ENCODE measurements around the gene APOBEC4. TPM values are rescaled to one million over a fixed set of nuclear protein-coding genes. Genes with fewer than 3 reads are reported as not detected.

APOBEC4 gene
- total and polyA plus RNA-seq, 9 of the 15 experiments (the other 6 are each of a cell fraction or from before 2014, with no cell fraction given) = not detected

DNA sequence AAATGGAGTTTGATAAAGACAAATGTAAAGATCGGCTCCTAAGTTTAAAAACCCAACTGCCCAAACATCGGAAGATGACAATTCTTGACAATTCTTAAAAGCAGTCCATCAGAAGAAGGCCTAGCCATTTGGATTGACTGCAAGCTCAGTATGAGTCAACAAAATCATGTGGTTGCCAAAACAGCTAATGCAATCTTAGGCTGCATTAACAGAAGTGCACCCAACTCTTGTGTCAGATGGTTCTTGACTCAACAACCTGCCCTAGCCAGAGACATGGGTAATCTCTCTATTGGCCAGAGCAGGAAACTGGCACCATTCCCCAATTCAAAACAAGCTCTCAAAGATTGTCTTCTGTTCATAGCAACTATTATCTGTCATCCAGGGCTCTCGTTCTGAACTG is 53.0 kb downstream of the APOBEC4 start (continued):
- no peak for TF ChIP-seq ZNF644 (tag; IDR thresholded peaks at IDR 0.05; ENCODE audit: low read depth)
- peak; percentile 26; the same call in 1 of the 2 replicates for TF ChIP-seq JUND (IDR thresholded peaks at IDR 0.05; ENCODE audit: borderline replicate concordance, low read depth, low read length)
- 0 out of 3 replicates have a peak, but pooled peaks have one; percentile 18 for TF ChIP-seq JUND (tag; IDR thresholded peaks at IDR 0.05; ENCODE audit: borderline replicate concordance, low read depth, low read length)
- TF ChIP-seq SMAD1 (IDR thresholded peaks at IDR 0.05; ENCODE audit: low read depth, low read length, partially characterized antibody) = no peak
- TF ChIP-seq HCFC1 (IDR thresholded peaks at IDR 0.05; ENCODE audit: low read depth, low read length) = no peak
- TF ChIP-seq, protein P1, sequence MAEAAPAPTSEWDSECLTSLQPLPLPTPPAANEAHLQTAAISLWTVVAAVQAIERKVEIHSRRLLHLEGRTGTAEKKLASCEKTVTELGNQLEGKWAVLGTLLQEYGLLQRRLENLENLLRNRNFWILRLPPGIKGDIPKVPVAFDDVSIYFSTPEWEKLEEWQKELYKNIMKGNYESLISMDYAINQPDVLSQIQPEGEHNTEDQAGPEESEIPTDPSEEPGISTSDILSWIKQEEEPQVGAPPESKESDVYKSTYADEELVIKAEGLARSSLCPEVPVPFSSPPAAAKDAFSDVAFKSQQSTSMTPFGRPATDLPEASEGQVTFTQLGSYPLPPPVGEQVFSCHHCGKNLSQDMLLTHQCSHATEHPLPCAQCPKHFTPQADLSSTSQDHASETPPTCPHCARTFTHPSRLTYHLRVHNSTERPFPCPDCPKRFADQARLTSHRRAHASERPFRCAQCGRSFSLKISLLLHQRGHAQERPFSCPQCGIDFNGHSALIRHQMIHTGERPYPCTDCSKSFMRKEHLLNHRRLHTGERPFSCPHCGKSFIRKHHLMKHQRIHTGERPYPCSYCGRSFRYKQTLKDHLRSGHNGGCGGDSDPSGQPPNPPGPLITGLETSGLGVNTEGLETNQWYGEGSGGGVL (CRISPR knock-in tag; IDR thresholded peaks at IDR 0.05) = no peak
- TF ChIP-seq ETV5 (CRISPR knock-in tag; IDR thresholded peaks at IDR 0.05; ENCODE audit: low read depth) = no peak
- no peak for TF ChIP-seq XRCC3 (IDR thresholded peaks at IDR 0.05)
- TF ChIP-seq MTA1 (IDR thresholded peaks at IDR 0.05; ENCODE audit: borderline replicate concordance) = no peak
- TF ChIP-seq ILK (tag; IDR thresholded peaks at IDR 0.05; ENCODE audit: borderline replicate concordance, low read depth) = no peak
- TF ChIP-seq CHD4 (IDR thresholded peaks at IDR 0.05; ENCODE audit: insufficient read depth, insufficient replicate concordance, low read depth, low read length, poor library complexity, severe bottlenecking) = no peak
- no peak for TF ChIP-seq FOS (IDR thresholded peaks at IDR 0.05; ENCODE audit: extremely low read depth, insufficient read length)
- TF ChIP-seq U2AF2 (optimal IDR thresholded peaks at IDR 0.05; ENCODE audit: low read depth, low read length) = no peak
- TF ChIP-seq STAT6 (CRISPR knock-in tag; IDR thresholded peaks at IDR 0.05) = no peak
- no peak for TF ChIP-seq CHD2 (IDR thresholded peaks at IDR 0.05; ENCODE audit: low read depth, low read length)
- no peak for TF ChIP-seq ZNF311 (CRISPR knock-in tag; IDR thresholded peaks at IDR 0.05)
- no peak for TF ChIP-seq NFATC3 (IDR thresholded peaks at IDR 0.05)
- TF ChIP-seq COPS2 (conservative IDR thresholded peaks at IDR 0.05) = no peak
- TF ChIP-seq ZKSCAN1 (IDR thresholded peaks at IDR 0.05; ENCODE audit: low read depth, low read length) = no peak
- no peak for TF ChIP-seq ZNF384 (IDR thresholded peaks at IDR 0.05; ENCODE audit: low read depth, low read length)
- peak; percentile 18 for TF ChIP-seq ZFP36 (IDR thresholded peaks at IDR 0.05; ENCODE audit: low read depth, low read length, partially characterized antibody)
- TF ChIP-seq DDX20 (tag; IDR thresholded peaks at IDR 0.05; ENCODE audit: low read depth) = no peak
- TF ChIP-seq NCOA4 (IDR thresholded peaks at IDR 0.05; ENCODE audit: partially characterized antibody) = no peak
- no peak for TF ChIP-seq TFAM (CRISPR knock-in tag; conservative IDR thresholded peaks at IDR 0.05)
- TF ChIP-seq ZNF354B (CRISPR knock-in tag; IDR thresholded peaks at IDR 0.05) = no peak
- TF ChIP-seq, protein P2, sequence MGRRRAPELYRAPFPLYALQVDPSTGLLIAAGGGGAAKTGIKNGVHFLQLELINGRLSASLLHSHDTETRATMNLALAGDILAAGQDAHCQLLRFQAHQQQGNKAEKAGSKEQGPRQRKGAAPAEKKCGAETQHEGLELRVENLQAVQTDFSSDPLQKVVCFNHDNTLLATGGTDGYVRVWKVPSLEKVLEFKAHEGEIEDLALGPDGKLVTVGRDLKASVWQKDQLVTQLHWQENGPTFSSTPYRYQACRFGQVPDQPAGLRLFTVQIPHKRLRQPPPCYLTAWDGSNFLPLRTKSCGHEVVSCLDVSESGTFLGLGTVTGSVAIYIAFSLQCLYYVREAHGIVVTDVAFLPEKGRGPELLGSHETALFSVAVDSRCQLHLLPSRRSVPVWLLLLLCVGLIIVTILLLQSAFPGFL (CRISPR knock-in tag; IDR thresholded peaks at IDR 0.05) = no peak
